Loucy (cell line): Measurements from ENCODE around the gene RBMS3.

ENCODE experiments used
- EZH2phosphoT487 ChIP-seq: fragments of 200-600 bp; IDR thresholded peaks from 2 replicates; pipeline ENCODE4 v1.6.1; 2018; ENCODE audit warnings: antibody characterized with exemption, mild to moderate bottlenecking, moderate library complexity, borderline replicate concordance
- TF ChIP-seq, protein P1 (sequence below): fragments of 200-600 bp; sonication (generic); conservative IDR thresholded peaks from 2 replicates; pipeline ENCODE4 v1.5.1; 2014; ENCODE audit warnings: mild to moderate bottlenecking, antibody characterized with exemption, low read length

GRCh38 chr3:29606416-29606815 is 325.5 kb downstream of the RBMS3 start:
- TF ChIP-seq, protein P1, sequence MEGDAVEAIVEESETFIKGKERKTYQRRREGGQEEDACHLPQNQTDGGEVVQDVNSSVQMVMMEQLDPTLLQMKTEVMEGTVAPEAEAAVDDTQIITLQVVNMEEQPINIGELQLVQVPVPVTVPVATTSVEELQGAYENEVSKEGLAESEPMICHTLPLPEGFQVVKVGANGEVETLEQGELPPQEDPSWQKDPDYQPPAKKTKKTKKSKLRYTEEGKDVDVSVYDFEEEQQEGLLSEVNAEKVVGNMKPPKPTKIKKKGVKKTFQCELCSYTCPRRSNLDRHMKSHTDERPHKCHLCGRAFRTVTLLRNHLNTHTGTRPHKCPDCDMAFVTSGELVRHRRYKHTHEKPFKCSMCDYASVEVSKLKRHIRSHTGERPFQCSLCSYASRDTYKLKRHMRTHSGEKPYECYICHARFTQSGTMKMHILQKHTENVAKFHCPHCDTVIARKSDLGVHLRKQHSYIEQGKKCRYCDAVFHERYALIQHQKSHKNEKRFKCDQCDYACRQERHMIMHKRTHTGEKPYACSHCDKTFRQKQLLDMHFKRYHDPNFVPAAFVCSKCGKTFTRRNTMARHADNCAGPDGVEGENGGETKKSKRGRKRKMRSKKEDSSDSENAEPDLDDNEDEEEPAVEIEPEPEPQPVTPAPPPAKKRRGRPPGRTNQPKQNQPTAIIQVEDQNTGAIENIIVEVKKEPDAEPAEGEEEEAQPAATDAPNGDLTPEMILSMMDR = no peak
- no peak for TF ChIP-seq EZH2phosphoT487
